ENCODE data around the gene ABHD6. TPM values are rescaled to one million over a fixed set of nuclear protein-coding genes. Genes with fewer than 3 reads are reported as not detected.

Gene ABHD6
- total RNA-seq, 1 experiment from 2014 or later, result 12.7 TPM

GRCh38 chr3:58296843-58297242 lies 59.3 kb downstream of the ABHD6 start (continued):
- TF ChIP-seq REST (IDR thresholded peaks at IDR 0.05; ENCODE audit: low read depth) (no peak), EZH2phosphoT487 (IDR thresholded peaks at IDR 0.05; ENCODE audit: borderline replicate concordance) (no peak), CEBPB (IDR thresholded peaks at IDR 0.05; ENCODE audit: low read depth) (no peak), SP1 (IDR thresholded peaks at IDR 0.05; ENCODE audit: low read depth) (no peak), EZH2 (IDR thresholded peaks at IDR 0.05) (no peak), ZBTB33 (IDR thresholded peaks at IDR 0.05; ENCODE audit: extremely low read depth, insufficient replicate concordance, low read length) (no peak), ATF3 (IDR thresholded peaks at IDR 0.05) (no peak), FOSL1 (IDR thresholded peaks at IDR 0.05; ENCODE audit: low read depth) (no peak)

GRCh38 chr3:58298190-58298589 lies 60.6 kb downstream of the ABHD6 start:
- Histone ChIP-seq H3K9me2 (ENCODE audit: insufficient read depth) (no peaks in the 10 kb centered on the region), H3K9me3 (ENCODE audit: control insufficient read depth in 1 of 2, insufficient read depth in 1 of 2, low read depth in 1 of 2, low read length in 2 of 2) (no peaks in the 10 kb centered on the region), H3K4me1 (ENCODE audit: control insufficient read depth in 1 of 2, insufficient read depth in 2 of 2, low read length in 2 of 2) (no peaks in the 10 kb centered on the region), H3K79me2 (ENCODE audit: insufficient read depth, low read length) (no peaks in the 10 kb centered on the region), H3K27me3 (ENCODE audit: insufficient read depth, low read length) (no peaks in the 10 kb centered on the region), H3K4me2 (ENCODE audit: low read length) (no peak overlapping the region), H3K9ac (ENCODE audit: low read length) (no peak overlapping the region), H3K27ac (ENCODE audit: low read depth, low read length) (no peak overlapping the region), H4K20me1 (ENCODE audit: insufficient read depth) (no peaks in the 10 kb centered on the region), H3K4me3 (replicated peaks in 1 of 2; ENCODE audit: low read depth in 1 of 2, low read length in 2 of 2) (no peak overlapping the region), H3K36me3 (ENCODE audit: control insufficient read depth in 1 of 2, insufficient read depth in 2 of 2, low read length in 2 of 2) (no peaks in the 10 kb centered on the region), H2AFZ (ENCODE audit: low read depth, low read length, poor library complexity, severe bottlenecking) (no peak overlapping the region)
- no TSS peak for BruUV-seq (replicated peaks)
- DNase-seq (ENCODE audit: low read depth, low spot score), result no peak
- no peak for ATAC-seq
- ChIA-PET POLR2A (no interaction called here), CTCF (interaction anchor here (1.1 to 8.2 kb wide), 3 partner anchors 110 to 121 kb away, joined by 3 to 116 read pairs (median 17); no protein-coding TSS in a partner anchor), RAD21 (ENCODE audit: low non-redundant PET in 1 of 2, low total read pairs in 2 of 2, uncharacterized antibody in 2 of 2, unreplicated experiment in 2 of 2) (interaction anchor here in 1 of 2 experiments (2.4 kb wide), 1 partner anchor 110 kb away, joined by 15 read pairs; no protein-coding TSS in a partner anchor)
- no peak for TF ChIP-seq EZH2 (IDR thresholded peaks at IDR 0.05)
- no peak for TF ChIP-seq CEBPB (IDR thresholded peaks at IDR 0.05; ENCODE audit: low read depth)
- no peak for TF ChIP-seq ATF3 (IDR thresholded peaks at IDR 0.05)
- TF ChIP-seq SP1 (IDR thresholded peaks at IDR 0.05; ENCODE audit: low read depth), result no peak
- TF ChIP-seq ZNF274 (IDR thresholded peaks at IDR 0.05; ENCODE audit: low read depth, low read length), result no peak
- TF ChIP-seq TCF7L2 (IDR thresholded peaks at IDR 0.05; ENCODE audit: borderline replicate concordance, extremely low read depth, insufficient read depth, insufficient read length), result no peak
- intact Hi-C loops (cut with micrococcal nuclease), result no loop called here
